Activated T-helper 2 cell treated with anti-CD3 and anti-CD28 coated beads, Interferon-gamma antibody, Interleukin-2, Interleukin-4, amounts not matched to agents 10 μg/mL and 5 μg/mL and 100 μg/mL, durations not matched to agents 14 hours and 24 hours and 36 hours (primary cell): Measurements from ENCODE around the gene CRY2. TPM values are rescaled to one million over a fixed set of nuclear protein-coding genes. Genes with fewer than 3 reads are reported as not detected.

ENCODE experiments used
- DNase-seq: peaks from one replicate; pipeline ENCODE4 v3.0.0; 2021; ENCODE audit warnings: low spot score
- H3K27ac Mint-ChIP-seq: one replicate; pipeline ENCODE4 v1.8.0; 2021; ENCODE audit warnings: mixed read lengths
- H3K27me3 Mint-ChIP-seq: one replicate; pipeline ENCODE4 v1.8.0; 2021; ENCODE audit warnings: low read depth, mixed read lengths
- H3K36me3 Mint-ChIP-seq: one replicate; pipeline ENCODE4 v1.8.0; 2021; ENCODE audit warnings: low read depth, mixed read lengths
- H3K4me1 Mint-ChIP-seq: one replicate; pipeline ENCODE4 v1.8.0; 2021; ENCODE audit warnings: low read depth, mixed read lengths
- H3K4me3 Mint-ChIP-seq: one replicate; pipeline ENCODE4 v1.8.0; 2021; ENCODE audit warnings: low read depth, mild to moderate bottlenecking, moderate library complexity, mixed read lengths
- H3K9me3 Mint-ChIP-seq: one replicate; pipeline ENCODE4 v1.8.0; 2021; ENCODE audit warnings: mixed read lengths
- intact Hi-C: fragments of 100-400 bp; cut with micrococcal nuclease; formaldehyde crosslinking; loops from one replicate; pipeline ENCODE4 v1.15.1; 2023
- total RNA-seq: library from RNA; stranded (reverse); gene quantifications from 2 replicates; pipeline ENCODE4 v1.2.3, GENCODE V29; 2022

Gene CRY2
- total RNA-seq, 1 donor from 2014 or later = 21.5 TPM

DNA sequence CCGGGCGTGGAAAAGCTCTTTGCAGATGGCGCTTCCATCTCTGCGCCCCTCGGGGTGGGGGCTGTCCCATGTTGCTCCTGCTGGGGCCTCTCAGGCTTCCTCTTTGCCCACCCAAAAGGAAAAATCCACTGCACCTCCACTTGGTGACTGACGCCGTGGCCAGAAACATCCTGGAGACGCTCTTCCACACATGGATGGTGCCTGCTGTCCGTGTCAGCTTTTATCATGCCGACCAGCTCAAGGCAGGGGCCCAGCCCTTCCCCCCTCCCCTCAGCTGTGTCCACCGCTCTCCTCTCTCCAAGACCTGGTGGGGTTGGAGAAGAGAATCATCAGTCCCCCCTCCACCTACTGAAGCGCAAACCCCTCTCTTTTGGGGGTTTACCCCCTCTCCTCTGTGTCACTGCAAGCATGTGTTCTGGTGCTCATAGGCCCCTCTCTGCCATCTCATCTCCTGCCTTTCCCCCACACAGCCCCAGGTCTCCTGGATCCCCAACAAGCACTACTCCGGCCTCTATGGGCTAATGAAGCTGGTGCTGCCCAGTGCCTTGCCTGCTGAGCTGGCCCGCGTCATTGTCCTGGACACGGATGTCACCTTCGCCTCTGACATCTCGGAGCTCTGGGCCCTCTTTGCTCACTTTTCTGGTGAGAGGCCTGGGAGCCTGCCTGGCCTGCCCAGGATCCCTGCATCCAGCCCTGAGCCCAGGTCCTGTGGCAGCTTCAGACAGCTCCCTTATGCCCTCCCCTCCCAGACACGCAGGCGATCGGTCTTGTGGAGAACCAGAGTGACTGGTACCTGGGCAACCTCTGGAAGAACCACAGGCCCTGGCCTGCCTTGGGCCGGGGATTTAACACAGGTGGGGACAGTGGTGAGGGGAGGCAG, 77.0 kb downstream of the CRY2 start:
- no peak overlapping the region for H3K27ac Mint-ChIP-seq
- H3K36me3 Mint-ChIP-seq = no peaks in the 10 kb centered on the region
- intact Hi-C loops = no loop called here
- H3K4me1 Mint-ChIP-seq = peaks cover 12% of the 10 kb centered on the region
- no peaks in the 10 kb centered on the region for H3K9me3 Mint-ChIP-seq
- H3K27me3 Mint-ChIP-seq = peaks cover 23% of the 10 kb centered on the region
- DNase-seq = no peak
- H3K4me3 Mint-ChIP-seq = peak overlapping the region; percentile 17

DNA sequence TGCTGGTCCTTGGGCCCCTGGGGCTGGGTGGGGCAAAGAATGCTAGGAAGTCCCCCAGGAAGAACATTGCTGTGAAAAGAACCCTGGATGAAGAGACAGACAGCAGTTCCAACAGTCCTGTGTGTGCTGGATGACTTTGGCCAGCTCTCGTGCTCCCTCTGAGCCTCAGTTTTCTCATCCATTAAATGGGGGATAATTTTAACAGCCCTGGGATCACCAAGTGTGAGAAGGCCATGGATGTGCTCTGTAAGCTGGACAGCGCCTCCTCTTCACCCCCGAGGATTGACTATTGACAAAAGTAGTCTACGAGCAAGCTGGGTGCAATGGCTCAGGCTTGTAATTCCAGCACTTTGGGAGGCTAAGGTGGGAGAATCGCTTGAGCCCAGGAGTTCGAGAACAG, 77.7 kb downstream of the CRY2 start:
- no peak overlapping the region for H3K4me3 Mint-ChIP-seq
- H3K9me3 Mint-ChIP-seq = no peaks in the 10 kb centered on the region
- peaks cover 10% of the 10 kb centered on the region for H3K4me1 Mint-ChIP-seq
- intact Hi-C loops = no loop called here
- H3K27ac Mint-ChIP-seq = no peak overlapping the region
- H3K27me3 Mint-ChIP-seq = peaks cover 23% of the 10 kb centered on the region
- no peak for DNase-seq
- H3K36me3 Mint-ChIP-seq = no peaks in the 10 kb centered on the region

DNA sequence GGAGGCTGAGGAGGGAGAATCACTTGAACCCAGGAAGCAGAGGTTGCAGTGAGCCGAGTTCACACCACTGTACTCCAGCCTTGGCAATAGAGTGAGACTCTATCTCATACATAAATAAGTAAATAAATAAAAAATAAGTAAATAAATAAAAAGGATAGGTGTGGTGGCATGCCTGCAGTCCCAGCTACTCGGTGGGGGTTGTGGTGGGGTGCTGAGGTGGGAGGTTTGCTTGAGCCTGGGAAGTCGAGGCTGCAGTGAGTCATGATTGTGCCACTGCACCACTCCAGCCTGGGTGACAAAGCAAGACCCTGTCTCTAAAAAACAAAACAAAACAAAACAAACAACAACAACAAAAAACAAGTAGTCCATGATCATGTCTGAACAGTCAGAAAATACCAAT, 78.3 kb downstream of the CRY2 start:
- Mint-ChIP-seq H3K4me1 (peaks cover 16% of the 10 kb centered on the region), H3K36me3 (no peaks in the 10 kb centered on the region), H3K9me3 (no peaks in the 10 kb centered on the region), H3K27ac (no peak overlapping the region), H3K4me3 (no peak overlapping the region), H3K27me3 (peaks cover 23% of the 10 kb centered on the region)
- intact Hi-C loops = no loop called here
- DNase-seq = no peak

DNA sequence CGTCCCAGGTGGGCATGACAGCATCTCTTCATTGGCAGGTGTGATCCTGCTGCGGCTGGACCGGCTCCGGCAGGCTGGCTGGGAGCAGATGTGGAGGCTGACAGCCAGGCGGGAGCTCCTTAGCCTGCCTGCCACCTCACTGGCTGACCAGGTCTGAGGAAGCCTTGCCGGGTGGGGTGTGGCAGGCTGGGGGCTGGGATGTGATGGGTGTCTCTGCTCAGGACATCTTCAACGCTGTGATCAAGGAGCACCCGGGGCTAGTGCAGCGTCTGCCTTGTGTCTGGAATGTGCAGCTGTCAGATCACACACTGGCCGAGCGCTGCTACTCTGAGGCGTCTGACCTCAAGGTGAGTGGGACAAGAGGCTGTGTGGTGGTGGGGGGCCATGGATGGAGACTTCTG, 78.7 kb downstream of the CRY2 start:
- intact Hi-C loops = no loop called here
- no peak for DNase-seq
- no peak overlapping the region for H3K27ac Mint-ChIP-seq
- no peaks in the 10 kb centered on the region for H3K9me3 Mint-ChIP-seq
- peaks cover 17% of the 10 kb centered on the region for H3K4me1 Mint-ChIP-seq
- H3K27me3 Mint-ChIP-seq = peaks cover 23% of the 10 kb centered on the region
- no peak overlapping the region for H3K4me3 Mint-ChIP-seq
- no peaks in the 10 kb centered on the region for H3K36me3 Mint-ChIP-seq

DNA sequence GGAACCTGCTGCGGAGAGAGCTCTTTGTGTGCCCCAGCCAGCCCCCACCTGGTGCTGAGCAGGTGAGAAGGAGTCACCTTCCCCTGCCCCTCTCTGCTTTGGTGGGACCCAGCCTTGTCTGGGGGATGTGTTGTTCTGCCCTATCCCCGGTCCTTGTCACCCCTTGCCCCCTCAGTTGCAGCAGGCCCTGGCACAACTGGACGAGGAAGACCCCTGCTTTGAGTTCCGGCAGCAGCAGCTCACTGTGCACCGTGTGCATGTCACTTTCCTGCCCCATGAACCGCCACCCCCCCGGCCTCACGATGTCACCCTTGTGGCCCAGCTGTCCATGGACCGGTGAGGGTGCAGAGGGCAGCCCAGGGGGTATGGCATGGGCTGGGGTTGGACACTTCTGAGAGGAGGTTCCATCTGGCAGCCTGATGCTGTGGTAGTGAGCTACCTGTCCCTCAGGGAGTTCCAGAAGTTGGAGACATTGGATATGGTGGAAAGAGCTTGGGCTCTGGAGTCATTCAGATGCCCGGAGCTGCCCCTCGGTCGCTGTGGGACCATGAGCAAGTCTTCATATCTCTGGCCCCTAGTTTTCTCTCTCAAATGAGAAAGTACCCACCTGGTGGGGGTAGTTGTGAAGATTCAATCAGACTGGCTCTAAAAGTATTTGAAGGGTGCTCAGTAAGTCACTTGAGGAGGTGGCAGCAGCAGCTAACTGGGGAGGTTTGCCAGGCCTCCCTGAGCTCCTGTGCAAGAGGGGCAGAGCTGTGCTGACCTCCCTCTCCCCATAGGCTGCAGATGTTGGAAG, 79.5 kb downstream of the CRY2 start:
- Mint-ChIP-seq H3K4me1 (peaks cover 14% of the 10 kb centered on the region), H3K9me3 (no peaks in the 10 kb centered on the region), H3K27ac (no peak overlapping the region), H3K36me3 (no peaks in the 10 kb centered on the region), H3K27me3 (peaks cover 17% of the 10 kb centered on the region), H3K4me3 (no peak overlapping the region)
- intact Hi-C loops = no loop called here
- DNase-seq = no peak

DNA sequence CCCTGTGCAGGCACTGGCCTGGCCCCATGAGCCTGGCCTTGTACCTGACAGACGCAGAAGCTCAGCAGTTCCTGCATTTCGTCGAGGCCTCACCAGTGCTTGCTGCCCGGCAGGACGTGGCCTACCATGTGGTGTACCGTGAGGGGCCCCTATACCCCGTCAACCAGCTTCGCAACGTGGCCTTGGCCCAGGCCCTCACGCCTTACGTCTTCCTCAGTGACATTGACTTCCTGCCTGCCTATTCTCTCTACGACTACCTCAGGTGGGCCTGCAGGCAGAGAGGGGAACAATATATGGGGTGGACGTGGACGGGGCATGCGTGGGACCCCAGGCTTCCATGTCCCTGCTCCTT, 80.0 kb downstream of the CRY2 start:
- intact Hi-C loops = no loop called here
- Mint-ChIP-seq H3K27ac (no peak overlapping the region), H3K4me3 (no peak overlapping the region), H3K9me3 (no peaks in the 10 kb centered on the region), H3K4me1 (peaks cover 14% of the 10 kb centered on the region), H3K36me3 (no peaks in the 10 kb centered on the region), H3K27me3 (peaks cover 16% of the 10 kb centered on the region)
- DNase-seq = no peak

DNA sequence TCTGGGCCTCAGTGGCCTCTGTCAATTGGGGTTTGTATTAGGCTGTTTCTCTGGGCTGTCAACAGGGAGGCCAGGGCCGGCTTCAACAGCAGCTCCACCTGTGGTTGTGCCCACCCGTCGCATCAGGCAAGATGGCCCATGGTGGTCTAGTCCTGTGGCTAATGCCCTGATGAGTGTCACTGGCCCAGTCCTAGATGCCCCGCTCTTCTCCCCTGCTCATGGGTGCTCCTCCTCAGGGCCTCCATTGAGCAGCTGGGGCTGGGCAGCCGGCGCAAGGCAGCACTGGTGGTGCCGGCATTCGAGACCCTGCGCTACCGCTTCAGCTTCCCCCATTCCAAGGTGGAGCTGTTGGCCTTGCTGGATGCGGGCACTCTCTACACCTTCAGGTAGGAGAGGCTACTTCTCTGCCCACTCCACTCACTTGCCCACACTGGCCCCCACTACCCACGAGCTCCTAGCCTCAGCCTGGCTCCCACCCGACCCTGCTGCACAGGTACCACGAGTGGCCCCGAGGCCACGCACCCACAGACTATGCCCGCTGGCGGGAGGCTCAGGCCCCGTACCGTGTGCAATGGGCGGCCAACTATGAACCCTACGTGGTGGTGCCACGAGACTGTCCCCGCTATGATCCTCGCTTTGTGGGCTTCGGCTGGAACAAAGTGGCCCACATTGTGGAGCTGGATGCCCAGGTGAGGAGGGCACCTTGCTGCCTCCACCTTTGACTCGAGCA, 80.6 kb downstream of the CRY2 start:
- DNase-seq = no peak
- peaks cover 14% of the 10 kb centered on the region for H3K4me1 Mint-ChIP-seq
- H3K36me3 Mint-ChIP-seq = no peaks in the 10 kb centered on the region
- intact Hi-C loops = no loop called here
- H3K4me3 Mint-ChIP-seq = no peak overlapping the region
- no peak overlapping the region for H3K27ac Mint-ChIP-seq
- no peaks in the 10 kb centered on the region for H3K9me3 Mint-ChIP-seq
- H3K27me3 Mint-ChIP-seq = peaks cover 16% of the 10 kb centered on the region

DNA sequence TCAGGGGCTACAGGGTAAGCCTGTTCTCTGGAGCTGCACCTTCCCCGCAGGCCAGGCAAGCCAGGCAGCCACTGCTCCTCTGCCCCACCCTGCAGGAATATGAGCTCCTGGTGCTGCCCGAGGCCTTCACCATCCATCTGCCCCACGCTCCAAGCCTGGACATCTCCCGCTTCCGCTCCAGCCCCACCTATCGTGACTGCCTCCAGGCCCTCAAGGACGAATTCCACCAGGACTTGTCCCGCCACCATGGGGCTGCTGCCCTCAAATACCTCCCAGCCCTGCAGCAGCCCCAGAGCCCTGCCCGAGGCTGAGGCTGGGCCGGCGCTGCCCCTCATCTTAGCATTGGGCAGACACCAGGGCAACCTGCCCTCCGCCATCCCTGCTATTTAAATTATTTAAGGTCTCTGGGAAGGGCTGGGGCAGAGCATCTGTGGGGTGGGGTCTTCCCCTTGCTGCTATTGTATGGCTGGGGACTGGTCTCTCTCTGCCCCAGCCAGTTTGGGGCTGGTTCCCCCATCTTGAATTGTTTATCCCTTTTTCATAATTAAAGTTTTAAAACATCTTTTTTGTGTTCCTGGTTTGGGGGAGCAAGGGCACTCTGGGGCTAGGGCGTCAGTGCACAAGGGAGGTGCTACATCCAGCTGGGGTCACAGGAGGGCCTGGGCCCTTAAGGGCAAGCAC, 81.4 kb downstream of the CRY2 start:
- Mint-ChIP-seq H3K27me3 (peaks cover 11% of the 10 kb centered on the region), H3K36me3 (peaks cover under 1% of the 10 kb centered on the region), H3K4me1 (peaks cover 11% of the 10 kb centered on the region), H3K27ac (no peak overlapping the region), H3K9me3 (no peaks in the 10 kb centered on the region), H3K4me3 (no peak overlapping the region)
- intact Hi-C loops = no loop called here
- no peak for DNase-seq

DNA sequence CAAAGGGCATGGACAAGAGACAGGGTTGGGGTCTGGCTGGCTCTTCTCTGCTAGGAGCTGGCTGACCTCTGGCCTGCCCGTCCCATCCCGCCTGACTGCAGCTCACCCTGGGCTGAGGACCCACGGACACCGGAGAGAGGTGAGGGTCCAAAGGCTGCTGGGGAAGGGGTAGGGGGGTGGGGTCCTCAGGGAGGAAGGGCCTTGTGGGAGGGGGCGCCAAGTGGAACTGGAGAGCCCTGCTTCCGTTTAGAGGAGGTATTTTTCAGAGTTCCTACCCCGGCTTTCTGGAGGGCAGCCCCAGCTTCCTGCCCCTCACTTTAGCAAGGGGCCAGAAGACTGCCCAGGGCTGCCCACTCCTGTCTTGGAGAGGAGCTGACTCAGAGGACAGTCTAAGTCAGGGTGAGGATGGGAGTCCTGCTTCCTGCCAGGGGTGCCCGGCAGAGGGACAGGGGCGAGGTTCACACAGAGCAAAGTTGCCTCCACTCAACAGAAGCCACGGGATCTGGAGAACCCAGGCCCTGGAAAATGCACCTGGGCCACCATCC, 82.3 kb downstream of the CRY2 start:
- intact Hi-C loops = no loop called here
- H3K36me3 Mint-ChIP-seq = peaks cover 4% of the 10 kb centered on the region
- no peaks in the 10 kb centered on the region for H3K9me3 Mint-ChIP-seq
- H3K4me1 Mint-ChIP-seq = peaks cover 10% of the 10 kb centered on the region
- no peak overlapping the region for H3K4me3 Mint-ChIP-seq
- peak overlapping the region; percentile 44 for H3K27ac Mint-ChIP-seq
- H3K27me3 Mint-ChIP-seq = peaks cover 4% of the 10 kb centered on the region
- DNase-seq = no peak

DNA sequence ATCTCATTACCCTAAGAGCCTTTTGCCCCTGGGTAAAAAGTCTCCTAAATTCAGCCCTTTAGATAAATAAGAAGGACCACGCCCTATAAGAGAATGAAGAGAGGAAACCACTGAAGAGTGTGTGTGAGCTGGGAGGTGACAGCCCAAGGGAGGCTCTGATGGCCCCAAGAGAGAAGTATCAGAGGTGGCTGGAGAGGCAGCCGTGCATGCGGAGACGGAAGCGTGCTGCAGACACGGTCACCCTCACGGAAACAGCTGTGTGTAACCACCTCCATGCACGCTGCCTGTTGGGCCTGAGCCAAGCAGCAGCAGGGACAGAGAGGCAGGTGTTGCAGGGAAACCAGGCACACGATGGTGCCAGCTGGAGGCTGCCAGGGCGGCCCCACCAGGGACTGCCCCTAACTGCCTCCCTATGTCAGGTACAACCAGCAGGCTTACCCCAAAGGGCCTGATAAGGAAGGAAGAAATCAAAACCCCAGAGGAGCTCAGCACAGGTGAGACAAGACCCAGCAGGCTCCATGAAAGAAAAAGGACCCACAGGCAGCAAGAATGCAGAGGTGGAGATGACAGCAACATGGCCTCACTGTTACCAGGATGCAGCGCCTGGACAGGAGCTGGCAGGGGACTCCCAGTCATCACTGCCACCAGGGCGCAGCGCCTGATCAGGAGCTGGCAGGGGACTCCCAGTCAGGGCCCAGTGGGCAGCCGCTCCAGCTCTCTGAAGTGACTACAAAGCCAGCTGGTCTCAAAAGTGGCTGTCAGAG, 82.9 kb downstream of the CRY2 start:
- Mint-ChIP-seq H3K9me3 (no peaks in the 10 kb centered on the region), H3K27me3 (no peaks in the 10 kb centered on the region), H3K27ac (peak overlapping the region; percentile 44), H3K4me1 (peaks cover 10% of the 10 kb centered on the region), H3K36me3 (peaks cover 4% of the 10 kb centered on the region), H3K4me3 (no peak overlapping the region)
- peak; percentile 22 for DNase-seq
- intact Hi-C loops = no loop called here

DNA sequence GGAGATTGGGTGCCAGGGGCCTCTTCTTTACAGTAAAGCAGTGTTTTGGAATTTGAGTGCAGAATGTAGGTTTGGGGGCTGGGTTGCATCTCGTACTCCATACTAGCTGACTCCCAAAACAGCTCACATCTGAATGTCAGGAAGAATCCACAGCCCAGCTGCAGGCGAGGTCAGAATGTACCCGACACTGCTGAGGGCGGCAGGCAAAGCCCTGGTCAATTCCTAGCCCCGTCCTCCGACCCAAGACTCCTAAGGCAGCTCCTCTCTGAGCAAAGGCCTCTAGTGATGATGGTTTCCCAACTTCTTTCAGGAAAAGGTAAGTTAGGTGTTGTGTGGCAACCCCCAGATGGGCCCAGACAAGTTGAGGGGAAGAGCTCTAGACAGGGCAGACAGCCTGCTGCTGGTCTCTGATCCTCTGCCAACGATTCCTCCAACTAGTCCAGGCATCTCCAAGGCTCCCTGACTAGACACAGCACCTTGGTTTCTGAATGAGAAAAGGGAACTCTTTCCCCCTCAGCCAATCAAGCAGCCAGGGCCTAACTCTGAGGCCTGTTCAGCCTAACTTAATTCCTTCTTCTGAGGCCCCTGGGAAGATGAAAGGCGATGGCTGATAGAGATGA, 83.8 kb downstream of the CRY2 start:
- Mint-ChIP-seq H3K4me3 (no peak overlapping the region), H3K4me1 (peaks cover 10% of the 10 kb centered on the region), H3K27ac (no peak overlapping the region), H3K27me3 (no peaks in the 10 kb centered on the region), H3K9me3 (no peaks in the 10 kb centered on the region), H3K36me3 (peaks cover 4% of the 10 kb centered on the region)
- no peak for DNase-seq
- intact Hi-C loops = no loop called here
